HG03097 (cell line): ENCODE results near the gene CMTM8.
"Not testable (repeated sequence)": the region's sequence is repeated elsewhere in the genome, so short reads cannot be mapped to it uniquely, and the experiment has no call there.

Experiments
- ATAC-seq: cut with Tn5 transposase; IDR thresholded peaks from one replicate; pipeline ENCODE4 v1.9.1; 2021; ENCODE audit not compliant: unreplicated experiment, low FRiP score

The CMTM8 gene, protein sequence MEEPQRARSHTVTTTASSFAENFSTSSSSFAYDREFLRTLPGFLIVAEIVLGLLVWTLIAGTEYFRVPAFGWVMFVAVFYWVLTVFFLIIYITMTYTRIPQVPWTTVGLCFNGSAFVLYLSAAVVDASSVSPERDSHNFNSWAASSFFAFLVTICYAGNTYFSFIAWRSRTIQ

DNA sequence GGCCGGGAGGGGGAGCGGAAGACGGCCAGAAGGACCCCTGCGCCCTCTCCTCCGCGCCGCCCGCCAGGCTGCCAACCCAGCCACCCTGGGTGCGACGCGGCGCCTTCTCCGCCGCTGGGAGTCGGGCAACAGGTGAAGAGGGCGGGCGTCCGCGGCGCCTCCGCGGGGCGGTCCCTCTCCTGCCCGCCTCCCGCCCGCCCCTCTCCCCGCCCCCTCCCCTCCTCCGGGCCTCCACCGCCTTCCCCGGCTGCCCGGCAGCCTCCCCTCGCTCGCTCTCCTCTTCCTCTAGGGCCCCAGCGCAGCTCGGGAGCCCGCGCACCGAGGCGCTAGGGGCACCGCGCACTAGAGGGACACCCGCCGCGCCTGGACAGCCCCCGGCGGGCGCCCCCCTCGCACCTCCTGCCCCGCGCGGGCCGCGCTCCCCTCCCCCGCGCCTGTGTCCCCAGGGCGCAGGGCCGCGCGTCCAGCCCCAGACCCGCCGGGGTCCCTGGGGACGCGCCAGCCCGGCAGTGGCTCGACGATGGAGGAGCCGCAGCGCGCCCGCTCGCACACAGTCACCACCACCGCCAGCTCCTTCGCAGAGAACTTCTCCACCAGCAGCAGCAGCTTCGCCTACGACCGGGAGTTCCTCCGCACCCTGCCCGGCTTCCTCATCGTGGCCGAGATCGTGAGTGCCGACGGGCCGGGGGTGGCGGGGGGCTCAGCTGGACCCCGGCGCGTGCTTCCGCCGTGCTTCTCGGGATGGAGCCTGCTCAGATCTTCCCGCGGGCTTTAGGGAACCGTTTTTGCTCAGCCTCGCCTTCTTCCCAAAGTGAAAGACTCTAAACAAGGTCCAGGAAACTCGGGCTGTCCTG, at the start of gene CMTM8:
TSS of gene CMTM8 (plus strand) at position 228 of the 854 bp plus-strand sequence. CDS start at position 521, 293 bp downstream.
- no peak for ATAC-seq

DNA sequence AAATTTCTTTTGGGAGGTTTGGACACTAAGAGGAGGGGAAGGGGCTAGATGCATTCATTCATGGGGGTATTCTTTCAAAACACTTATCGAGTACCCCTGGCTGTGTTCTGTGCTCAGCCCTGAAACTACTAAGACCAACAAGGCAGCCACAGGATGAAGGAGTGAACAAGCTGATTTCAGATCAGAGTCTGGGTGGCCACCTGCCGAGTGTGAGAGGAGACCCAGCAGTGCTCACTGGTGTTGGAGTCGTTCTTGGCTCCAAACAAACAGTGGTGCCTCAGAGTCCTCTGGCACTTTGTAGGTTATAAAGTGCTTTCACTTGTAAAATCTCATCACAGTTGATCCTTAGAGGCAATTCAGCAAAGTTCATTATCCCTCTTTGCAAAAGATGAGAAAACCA, 48.8 kb upstream of the CMTM8 start:
- ATAC-seq, result no peak

DNA sequence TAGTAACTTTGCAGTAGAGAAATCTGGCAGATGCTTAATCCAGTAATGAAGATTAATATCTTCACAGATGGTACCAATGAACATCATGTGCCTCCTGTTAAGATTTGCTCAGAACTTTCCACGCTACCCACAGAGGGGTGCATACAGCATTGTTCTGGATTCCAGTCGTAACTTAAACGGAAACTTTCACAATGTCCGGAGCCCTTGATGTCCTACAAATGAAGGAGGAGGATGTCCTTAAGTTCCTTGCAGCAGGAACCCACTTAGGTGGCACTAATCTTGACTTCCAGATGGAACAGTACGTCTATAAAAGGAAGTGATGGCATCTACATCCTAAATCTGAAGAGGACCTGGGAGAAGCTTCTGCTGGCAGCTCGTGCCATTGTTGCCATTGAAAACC, 47.9 kb upstream of the CMTM8 start:
- ATAC-seq, result not testable (repeated sequence)

DNA sequence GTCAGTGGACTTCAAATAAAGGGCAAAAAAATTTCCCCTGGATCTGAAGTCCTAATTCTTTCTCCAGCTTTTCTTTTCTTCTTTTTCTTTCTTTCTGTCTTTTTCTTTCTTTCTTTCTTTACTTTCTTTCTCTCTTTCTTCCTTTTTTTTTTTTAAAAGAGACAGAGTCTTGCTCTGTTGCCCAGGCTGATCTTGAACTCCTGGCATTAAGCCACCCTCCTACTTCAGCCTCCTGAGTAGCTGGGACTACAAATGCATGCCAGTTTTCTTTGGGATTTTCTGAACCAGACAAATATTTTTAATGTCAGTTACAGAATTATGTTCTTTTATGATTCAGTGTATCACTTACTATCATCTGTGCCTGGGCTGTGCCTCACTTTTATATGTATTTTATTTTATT, 45.4 kb upstream of the CMTM8 start:
- no peak for ATAC-seq

DNA sequence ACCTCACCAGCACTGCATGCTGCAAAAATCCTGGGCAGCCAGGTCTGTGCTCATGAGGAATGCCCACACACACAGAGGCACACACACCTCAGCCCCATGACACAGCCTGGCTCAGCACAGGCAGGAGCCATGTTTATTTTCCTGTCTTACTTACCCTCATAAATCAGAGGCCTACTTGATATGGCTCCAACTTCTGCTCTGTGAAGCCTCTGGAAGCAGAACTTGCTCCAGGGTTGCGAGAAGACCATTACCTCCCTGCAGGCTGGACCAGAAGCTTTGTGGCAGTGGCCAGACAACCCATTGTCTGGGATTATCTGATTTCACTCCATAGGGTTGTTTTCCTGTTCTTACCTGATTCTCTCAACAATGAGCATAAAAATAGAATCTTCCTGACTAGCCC, 43.8 kb upstream of the CMTM8 start:
- ATAC-seq, result no peak

DNA sequence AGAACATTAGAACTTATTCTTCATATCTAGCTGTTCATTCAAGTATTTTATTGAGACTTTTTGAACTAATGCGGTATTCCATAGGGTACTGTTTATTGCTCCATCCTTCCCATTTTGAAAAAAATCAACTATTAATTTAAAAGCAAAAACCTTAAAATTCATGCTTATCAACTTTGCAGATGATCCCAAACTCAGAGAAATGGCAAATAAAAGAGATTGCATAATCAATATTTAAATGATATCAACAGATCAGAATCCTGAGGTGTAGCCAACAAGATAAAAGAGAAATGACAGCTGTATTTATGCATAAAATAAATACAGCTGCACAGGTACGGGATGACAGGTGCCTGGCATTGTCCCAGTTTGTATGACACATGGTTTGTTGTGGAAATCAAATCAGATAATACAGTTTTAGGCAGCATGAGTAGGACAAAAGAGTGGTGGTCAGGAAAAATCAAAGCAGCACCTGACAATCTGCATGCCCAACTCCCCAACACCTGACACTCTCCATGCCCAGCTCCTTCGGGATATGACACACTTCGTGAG, 42.4 kb upstream of the CMTM8 start:
- ATAC-seq, result no peak

DNA sequence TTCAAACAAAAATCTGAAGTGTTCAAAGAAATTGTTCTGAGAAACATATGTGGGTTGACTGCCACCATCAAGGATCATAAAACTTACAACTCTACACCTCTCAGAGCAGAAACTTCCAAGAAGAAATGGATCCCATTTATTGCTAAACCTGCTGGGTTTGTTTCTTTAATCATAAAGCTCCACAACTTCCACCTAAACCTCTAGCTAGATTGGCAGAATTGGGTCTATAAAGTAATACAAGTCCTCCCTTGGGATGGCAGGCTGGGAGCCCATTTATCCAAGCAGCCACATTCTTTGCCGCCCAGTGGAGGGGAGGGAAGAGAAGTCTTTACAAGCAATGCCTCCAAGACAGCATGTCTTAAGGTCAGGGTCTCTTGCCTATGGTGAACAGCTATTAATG, 40.5 kb upstream of the CMTM8 start:
- ATAC-seq, result no peak

DNA sequence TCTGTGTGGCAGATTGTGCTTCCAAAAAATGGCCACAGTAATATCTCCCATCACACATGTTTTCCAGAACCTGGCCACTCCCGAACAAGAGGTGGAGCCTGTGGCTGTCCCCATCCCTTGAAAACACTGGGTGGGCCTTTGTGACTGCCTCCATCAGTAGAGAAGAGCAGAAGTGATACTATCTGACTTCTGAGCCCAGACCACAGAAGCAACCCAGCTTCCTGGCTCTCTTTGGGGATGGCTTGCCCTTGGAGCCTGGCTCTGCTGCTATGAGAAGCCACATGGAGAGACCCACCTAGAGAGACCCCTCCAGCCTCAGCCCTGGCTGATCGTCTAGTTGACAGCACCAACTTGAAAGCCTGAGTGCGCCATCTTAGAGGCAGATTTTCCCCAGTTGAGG, 39.8 kb upstream of the CMTM8 start:
- ATAC-seq, result no peak

DNA sequence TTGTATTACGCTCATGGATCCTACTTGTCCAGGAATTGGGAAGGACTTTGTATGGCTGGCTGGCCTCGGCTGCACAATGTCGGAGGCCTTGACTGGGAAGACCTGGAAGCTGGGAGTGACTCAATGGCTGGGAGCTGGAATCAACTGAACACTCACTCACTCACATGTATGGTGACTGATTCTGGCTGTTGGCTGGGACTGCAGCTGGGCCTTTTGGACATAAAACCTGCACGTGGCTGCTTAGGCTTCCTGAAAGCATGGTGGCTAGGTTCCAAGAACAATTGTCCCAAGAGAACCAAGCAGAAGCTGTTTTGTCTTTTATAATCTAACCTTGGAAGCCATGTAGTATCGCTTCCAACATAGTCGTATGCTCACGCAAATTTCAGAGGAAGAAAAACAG, 38.0 kb upstream of the CMTM8 start:
- no peak for ATAC-seq

DNA sequence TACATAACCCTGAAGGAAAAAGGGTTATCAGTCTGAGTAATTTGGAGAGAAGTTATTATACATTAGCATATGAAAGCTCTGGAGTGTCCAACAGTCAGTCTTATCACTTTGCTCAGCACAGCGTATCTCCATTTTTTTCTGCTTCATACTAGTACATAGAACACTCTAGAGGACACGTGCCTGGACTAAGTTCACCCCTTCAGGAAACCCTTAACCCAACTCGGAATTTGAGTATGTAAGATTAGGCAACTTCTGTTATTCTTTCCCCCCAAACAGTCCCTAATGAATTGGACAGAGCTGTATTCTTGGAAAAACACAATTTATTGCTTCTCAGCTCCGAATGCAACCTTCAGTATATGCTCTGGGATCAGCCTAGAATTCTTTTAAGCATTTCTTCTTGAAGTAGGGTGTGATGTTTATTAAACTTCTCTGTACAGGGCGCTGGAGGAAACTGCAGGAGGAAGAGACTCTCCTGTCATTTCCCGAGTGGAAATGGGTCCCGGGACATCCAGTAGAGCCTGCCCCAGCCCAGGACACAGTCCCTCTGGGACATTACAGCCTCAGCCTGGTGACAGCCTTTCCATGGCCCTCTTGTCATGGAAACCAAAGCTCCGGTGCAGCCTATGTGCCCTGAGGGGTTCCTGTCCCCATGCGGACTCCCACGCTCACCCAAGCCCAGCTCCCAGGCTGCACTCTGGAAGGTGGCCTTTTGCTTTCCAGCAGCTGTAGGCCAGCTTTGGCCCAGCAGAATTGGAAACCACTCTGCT, 37.3 kb upstream of the CMTM8 start:
- no peak for ATAC-seq

DNA sequence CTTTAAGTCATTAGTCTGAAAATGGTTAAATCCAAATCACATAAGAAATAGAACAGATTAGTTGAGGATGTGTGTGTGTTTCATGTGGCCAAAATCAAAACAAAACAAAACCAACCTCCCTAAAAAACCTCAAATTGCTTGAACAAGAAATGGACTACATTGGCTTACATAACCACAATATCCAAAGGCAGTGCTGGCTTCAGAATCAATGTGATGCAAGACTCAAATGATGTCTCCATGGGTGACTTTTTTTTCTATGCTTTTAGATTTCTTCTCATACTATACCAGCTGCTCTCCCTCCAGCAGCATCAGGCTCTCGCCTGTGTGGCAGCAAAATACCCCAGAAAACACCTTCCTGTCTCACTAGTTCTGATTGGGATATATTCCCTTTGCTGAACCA, 36.0 kb upstream of the CMTM8 start:
- no peak for ATAC-seq

DNA sequence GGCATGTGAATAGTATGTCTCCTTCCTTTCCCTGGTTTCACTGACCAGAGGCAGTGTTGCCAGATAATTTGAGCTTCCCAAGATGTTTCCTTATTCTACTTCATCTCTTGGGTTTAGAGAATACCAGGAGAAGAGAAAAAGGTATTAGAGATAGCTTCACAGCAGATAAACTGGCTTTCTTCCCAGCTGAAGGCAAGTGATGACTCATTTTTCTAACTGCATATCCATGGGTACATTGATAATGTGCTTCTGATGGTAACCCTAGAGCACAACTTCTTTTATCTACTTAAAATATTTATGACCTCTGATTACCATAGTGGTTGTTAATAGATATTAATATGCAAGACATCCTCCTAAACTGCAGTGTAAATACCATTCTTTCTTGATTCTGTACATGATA, 34.6 kb upstream of the CMTM8 start:
- no peak for ATAC-seq

DNA sequence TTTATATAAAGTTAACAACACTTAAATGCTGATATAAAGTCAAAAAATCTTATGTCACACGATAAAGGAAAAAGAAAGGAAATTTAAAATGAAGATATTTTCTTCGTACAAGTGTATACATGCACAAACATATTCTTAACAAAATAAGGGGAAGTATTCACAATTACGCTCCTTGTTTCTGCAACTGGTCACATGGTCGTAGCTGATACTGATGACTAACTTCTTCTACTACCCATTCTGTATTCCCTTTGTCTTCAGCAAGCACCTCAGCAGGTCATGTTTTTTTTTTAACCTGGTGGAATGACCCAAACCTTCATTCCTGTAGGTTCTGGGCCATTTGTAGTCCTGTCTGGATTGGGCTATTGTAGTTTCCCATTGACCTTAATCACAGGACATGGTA, 30.0 kb upstream of the CMTM8 start:
- ATAC-seq, result no peak

DNA sequence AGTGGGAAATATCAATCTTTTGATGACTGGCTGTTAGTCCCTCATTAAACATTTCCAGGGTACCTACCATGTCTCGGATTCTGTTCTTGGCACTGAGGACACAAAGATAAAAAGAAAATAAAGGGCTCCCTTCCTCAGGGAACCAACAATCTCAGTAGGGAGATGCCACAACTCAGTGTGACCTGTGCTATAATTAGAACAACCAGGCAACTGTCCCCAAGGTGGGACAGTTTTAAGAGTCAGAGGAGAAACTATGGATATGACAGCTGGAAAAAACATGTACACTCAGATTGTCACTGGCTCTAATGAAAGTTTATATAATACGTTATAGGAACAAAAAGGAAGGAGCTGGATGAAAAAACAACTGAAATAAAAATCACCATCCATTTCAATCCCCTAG, 23.3 kb upstream of the CMTM8 start:
- no peak for ATAC-seq

DNA sequence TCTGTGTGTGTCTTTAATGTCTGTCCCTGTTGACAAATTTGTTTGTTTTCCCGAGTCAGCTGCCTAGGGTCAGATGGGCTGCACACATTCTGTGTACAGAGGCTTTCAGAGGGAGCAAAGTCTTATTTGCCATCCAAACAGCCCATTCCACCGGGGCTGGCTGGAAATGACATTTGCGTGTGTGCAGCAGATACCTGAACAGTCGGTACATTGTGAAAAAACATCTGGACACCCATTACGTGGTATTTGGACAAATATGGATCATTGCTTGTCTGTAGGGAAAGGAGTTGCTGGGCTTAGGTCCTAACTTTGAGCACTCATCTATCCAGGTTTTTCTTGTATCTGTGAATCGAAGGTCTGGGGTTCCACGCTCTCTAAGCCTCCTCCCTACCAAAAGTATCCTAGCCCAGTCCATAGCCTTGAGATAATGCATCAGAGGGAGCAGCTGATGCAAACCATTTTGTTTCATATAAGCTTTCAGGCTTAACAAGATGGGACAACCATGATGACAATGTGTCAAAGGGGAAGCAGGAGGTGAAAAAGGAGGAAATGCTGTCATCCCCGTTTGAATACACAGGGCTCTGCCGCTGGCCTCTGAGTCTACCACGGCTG, 22.2 kb upstream of the CMTM8 start:
- ATAC-seq, result no peak

DNA sequence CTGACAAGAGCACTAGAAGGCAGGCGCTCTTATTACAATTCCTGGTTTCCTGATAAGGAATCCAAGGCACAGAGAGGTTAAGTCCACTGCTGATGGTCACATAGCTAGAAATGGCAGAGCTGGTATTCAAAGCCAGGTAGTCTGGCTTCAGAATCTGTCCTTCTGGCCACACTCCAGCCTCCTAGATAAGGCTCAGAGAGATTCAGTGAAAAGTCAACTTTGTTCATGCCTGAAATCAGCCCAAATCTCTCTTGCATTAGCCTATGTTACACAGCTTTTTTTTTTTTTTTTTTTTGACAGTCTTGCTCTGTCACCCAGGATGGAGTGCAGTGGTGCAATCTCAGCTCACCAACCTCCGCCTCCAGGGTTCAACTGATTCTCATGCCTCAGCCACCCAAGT, 21.1 kb upstream of the CMTM8 start:
- ATAC-seq, result no peak

DNA sequence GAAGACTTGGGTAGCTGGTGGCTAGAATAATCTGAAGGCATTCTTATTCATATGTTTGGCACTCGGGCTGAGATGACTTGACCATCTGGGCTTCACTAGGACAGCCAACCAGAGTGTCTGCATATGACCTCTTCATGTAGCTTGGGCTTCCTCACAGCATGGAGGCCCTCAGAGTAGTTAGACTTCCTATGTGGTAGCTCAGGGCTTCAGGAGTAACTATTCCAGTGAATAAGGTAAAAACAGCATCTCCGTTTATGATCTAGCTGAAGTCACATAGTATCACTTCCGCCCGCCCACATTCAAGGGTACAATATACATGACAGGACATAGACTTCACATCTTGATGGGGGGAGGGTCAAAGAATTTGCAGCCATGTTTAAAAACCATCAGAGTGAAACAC, 18.9 kb upstream of the CMTM8 start:
- no peak for ATAC-seq

DNA sequence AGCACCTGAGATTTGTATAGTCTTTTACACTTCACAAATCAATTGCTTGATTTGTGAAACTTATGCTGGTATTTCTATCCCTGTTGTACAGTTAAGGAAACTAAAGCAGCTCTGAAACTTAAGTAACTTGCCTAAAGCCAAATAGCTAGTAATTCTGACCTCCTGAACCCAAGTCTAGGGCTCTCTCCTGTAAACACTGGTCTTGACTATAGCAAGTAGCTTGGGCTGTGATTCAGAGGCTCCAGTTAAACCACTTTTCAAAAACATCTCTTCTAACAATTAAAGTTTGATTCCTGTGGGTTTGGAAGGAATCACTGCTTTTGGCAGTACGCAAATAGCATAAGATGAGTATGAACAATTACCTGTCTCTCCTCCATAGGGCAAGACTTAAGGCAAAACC, 18.5 kb upstream of the CMTM8 start:
- ATAC-seq, result no peak

DNA sequence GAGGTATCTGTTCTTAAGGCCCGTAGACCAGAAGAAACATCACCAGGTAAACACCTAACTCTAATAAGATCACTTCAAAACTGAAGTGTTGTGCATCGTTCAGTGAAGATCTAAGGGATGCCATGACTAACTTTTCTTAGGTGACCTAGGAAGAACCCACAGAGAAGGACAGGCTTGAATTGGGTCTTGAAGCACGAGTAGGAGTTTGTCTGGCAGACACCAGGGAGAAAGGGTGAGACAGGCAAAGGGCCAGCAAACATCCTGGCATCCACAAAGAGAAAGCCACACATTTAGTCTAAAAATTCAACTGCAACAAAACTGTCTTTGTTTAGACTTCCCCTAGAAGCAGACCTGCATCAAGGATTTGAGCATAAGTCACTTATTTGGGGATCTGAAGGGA, 15.5 kb upstream of the CMTM8 start:
- no peak for ATAC-seq

DNA sequence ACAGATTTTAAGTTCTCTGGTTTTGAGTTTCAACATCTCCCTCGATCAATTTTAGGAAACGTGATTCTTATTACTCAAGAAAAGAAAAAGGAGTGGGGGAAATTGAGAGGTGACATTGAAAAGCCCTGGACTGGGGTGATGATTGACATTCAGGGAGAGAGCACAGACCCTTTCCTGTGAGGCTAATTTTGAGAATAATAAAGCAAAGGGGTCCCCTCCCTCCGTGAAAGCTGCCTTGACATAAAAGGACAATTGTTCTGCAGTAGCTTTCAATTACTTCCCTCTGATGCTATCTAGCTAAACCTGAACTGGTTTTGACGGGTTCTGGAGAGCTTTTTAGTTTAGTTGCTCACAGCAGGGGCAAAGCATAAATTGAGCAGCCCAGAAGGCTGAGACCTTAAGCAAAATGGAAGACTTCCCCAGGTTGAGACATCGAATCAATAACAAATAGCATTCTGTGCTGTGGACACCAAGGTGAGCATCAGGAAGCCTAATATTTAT, 14.4 kb upstream of the CMTM8 start:
- no peak for ATAC-seq
